Liver (tissue), 3 donors: ENCODE measurements around the gene C22orf42.

ENCODE experiments used
- EGR1 ChIP-seq, 2 donors: IDR thresholded peaks; 2 replicates each; pipeline ENCODE4 v1.6.1; 2016 to 2018; ENCODE audit warnings: antibody characterized with exemption in 2 of 2, low read depth in 2 of 2
- FOXA1 ChIP-seq: IDR thresholded peaks from 2 replicates; pipeline ENCODE4 v1.6.1; 2016; ENCODE audit warnings: antibody characterized with exemption
- HNF4G ChIP-seq: IDR thresholded peaks from 2 replicates; pipeline ENCODE4 v1.6.1; 2016; ENCODE audit warnings: antibody characterized with exemption
- JUND ChIP-seq, 2 donors: IDR thresholded peaks; 2 replicates each; pipeline ENCODE4 v1.6.1; 2016; ENCODE audit warnings: antibody characterized with exemption in 2 of 2
- RAD21 ChIP-seq, 2 donors: IDR thresholded peaks; 2 replicates each; pipeline ENCODE4 v1.6.1; 2016; ENCODE audit warnings: antibody characterized with exemption in 2 of 2, mild to moderate bottlenecking in 2 of 2
- SP1 ChIP-seq: IDR thresholded peaks from 2 replicates; pipeline ENCODE4 v1.6.1; 2018; ENCODE audit warnings: antibody characterized with exemption, mild to moderate bottlenecking
- YY1 ChIP-seq: IDR thresholded peaks from 2 replicates; pipeline ENCODE4 v1.6.1; 2016; ENCODE audit warnings: antibody characterized with exemption, mild to moderate bottlenecking
- TF ChIP-seq, protein P1 (sequence below): fragments of 150-350 bp; IDR thresholded peaks from 2 replicates; pipeline ENCODE4 v1.5.1; 2017; ENCODE audit warnings: improper control_type of control experiment, low read depth, low read length; ENCODE audit not compliant: missing input control
- TF ChIP-seq, protein P2 (sequence below): IDR thresholded peaks from 2 replicates; pipeline ENCODE4 v1.6.1; 2016; ENCODE audit warnings: antibody characterized with exemption, mild to moderate bottlenecking
- TF ChIP-seq, protein P3 (sequence below): IDR thresholded peaks from 2 replicates; pipeline ENCODE4 v1.6.1; 2016; ENCODE audit warnings: antibody characterized with exemption
- TF ChIP-seq, protein P4 (sequence below): IDR thresholded peaks from 2 replicates; pipeline ENCODE4 v1.6.1; 2016; ENCODE audit warnings: antibody characterized with exemption
- TF ChIP-seq, protein P5 (sequence below): IDR thresholded peaks from 2 replicates; pipeline ENCODE4 v1.6.1; 2016; ENCODE audit warnings: antibody characterized with exemption
- donor health status: healthy.
- donor health status: healthy.

DNA sequence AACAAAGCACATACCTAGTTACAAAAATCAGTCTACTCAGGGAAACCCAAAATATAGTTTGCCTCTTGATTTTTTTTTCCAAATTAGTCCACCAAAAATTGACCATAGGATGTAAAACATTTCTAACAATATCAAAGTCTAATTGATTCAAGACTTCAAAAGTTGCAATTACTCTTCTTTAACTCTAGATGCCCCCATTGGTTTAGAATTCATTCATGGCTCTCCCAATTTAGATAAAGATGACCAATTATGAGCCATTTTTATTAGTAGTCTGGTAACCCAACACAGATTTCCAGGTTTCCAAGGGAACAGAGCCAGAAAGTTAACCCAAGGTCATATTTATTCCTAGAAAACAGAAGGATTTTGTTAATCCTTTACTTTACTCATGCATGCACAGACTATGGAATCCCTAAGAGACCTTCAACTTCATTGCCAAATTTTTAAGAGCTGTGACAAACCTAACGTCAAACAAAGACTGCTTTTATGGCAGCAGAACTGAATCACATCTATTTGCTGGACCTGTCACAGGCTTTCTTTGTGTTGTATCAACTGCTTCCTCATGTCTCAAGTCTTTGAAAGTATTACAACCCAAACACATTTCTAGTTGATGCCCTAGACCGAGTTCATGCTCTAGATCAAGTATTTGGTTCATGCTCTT, 55.3 kb downstream of the C22orf42 start:
- TF ChIP-seq, protein P1, sequence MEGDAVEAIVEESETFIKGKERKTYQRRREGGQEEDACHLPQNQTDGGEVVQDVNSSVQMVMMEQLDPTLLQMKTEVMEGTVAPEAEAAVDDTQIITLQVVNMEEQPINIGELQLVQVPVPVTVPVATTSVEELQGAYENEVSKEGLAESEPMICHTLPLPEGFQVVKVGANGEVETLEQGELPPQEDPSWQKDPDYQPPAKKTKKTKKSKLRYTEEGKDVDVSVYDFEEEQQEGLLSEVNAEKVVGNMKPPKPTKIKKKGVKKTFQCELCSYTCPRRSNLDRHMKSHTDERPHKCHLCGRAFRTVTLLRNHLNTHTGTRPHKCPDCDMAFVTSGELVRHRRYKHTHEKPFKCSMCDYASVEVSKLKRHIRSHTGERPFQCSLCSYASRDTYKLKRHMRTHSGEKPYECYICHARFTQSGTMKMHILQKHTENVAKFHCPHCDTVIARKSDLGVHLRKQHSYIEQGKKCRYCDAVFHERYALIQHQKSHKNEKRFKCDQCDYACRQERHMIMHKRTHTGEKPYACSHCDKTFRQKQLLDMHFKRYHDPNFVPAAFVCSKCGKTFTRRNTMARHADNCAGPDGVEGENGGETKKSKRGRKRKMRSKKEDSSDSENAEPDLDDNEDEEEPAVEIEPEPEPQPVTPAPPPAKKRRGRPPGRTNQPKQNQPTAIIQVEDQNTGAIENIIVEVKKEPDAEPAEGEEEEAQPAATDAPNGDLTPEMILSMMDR = peak; percentile 39
- TF ChIP-seq, protein P2, sequence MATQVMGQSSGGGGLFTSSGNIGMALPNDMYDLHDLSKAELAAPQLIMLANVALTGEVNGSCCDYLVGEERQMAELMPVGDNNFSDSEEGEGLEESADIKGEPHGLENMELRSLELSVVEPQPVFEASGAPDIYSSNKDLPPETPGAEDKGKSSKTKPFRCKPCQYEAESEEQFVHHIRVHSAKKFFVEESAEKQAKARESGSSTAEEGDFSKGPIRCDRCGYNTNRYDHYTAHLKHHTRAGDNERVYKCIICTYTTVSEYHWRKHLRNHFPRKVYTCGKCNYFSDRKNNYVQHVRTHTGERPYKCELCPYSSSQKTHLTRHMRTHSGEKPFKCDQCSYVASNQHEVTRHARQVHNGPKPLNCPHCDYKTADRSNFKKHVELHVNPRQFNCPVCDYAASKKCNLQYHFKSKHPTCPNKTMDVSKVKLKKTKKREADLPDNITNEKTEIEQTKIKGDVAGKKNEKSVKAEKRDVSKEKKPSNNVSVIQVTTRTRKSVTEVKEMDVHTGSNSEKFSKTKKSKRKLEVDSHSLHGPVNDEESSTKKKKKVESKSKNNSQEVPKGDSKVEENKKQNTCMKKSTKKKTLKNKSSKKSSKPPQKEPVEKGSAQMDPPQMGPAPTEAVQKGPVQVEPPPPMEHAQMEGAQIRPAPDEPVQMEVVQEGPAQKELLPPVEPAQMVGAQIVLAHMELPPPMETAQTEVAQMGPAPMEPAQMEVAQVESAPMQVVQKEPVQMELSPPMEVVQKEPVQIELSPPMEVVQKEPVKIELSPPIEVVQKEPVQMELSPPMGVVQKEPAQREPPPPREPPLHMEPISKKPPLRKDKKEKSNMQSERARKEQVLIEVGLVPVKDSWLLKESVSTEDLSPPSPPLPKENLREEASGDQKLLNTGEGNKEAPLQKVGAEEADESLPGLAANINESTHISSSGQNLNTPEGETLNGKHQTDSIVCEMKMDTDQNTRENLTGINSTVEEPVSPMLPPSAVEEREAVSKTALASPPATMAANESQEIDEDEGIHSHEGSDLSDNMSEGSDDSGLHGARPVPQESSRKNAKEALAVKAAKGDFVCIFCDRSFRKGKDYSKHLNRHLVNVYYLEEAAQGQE = no peak
- TF ChIP-seq, protein P3, sequence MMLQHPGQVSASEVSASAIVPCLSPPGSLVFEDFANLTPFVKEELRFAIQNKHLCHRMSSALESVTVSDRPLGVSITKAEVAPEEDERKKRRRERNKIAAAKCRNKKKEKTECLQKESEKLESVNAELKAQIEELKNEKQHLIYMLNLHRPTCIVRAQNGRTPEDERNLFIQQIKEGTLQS = no peak
- no peak for TF ChIP-seq YY1
- TF ChIP-seq, protein P4, sequence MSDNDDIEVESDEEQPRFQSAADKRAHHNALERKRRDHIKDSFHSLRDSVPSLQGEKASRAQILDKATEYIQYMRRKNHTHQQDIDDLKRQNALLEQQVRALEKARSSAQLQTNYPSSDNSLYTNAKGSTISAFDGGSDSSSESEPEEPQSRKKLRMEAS = no peak
- no peak for TF ChIP-seq FOXA1
- TF ChIP-seq JUND (IDR thresholded peaks at IDR 0.05) = no peak
- TF ChIP-seq HNF4G = no peak
- no peak for TF ChIP-seq EGR1 (IDR thresholded peaks at IDR 0.05; ENCODE audit: low read depth in 2 of 2)
- no peak for TF ChIP-seq SP1
- peak; percentile 73 to 76 for TF ChIP-seq RAD21 (IDR thresholded peaks at IDR 0.05)
- TF ChIP-seq, protein P5, sequence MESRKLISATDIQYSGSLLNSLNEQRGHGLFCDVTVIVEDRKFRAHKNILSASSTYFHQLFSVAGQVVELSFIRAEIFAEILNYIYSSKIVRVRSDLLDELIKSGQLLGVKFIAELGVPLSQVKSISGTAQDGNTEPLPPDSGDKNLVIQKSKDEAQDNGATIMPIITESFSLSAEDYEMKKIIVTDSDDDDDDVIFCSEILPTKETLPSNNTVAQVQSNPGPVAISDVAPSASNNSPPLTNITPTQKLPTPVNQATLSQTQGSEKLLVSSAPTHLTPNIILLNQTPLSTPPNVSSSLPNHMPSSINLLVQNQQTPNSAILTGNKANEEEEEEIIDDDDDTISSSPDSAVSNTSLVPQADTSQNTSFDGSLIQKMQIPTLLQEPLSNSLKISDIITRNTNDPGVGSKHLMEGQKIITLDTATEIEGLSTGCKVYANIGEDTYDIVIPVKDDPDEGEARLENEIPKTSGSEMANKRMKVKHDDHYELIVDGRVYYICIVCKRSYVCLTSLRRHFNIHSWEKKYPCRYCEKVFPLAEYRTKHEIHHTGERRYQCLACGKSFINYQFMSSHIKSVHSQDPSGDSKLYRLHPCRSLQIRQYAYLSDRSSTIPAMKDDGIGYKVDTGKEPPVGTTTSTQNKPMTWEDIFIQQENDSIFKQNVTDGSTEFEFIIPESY = no peak
